Kidney epithelial cell (primary cell): ENCODE results near the gene TRAF3IP3. TPM values are rescaled to one million over a fixed set of nuclear protein-coding genes. Genes with fewer than 3 reads are reported as not detected.

Experiments used
- DNase-seq: peaks from one replicate; pipeline ENCODE4 v3.0.0-alpha.2; 2010; ENCODE audit warnings: low read depth
- H3K27me3 ChIP-seq: 2 replicates; pipeline ENCODE4 v1.6.0; 2011; ENCODE audit warnings: low read length; ENCODE audit not compliant: control insufficient read depth, insufficient read depth
- H3K36me3 ChIP-seq: 2 replicates; pipeline ENCODE4 v1.5.1; 2011; ENCODE audit warnings: low read length; ENCODE audit not compliant: control insufficient read depth, insufficient read depth
- H3K4me3 ChIP-seq: 2 replicates; pipeline ENCODE4 v1.5.1; 2011; ENCODE audit warnings: low read depth, mild to moderate bottlenecking, control low read depth, low read length
- CTCF ChIP-seq: IDR thresholded peaks from 2 replicates; pipeline ENCODE4 v1.5.1; 2011; ENCODE audit warnings: mild to moderate bottlenecking, moderate library complexity, low read length, control low read depth, inconsistent platforms; ENCODE audit not compliant: insufficient read depth, poor library complexity, severe bottlenecking
- total RNA-seq: library from RNA; depleted of rRNA; stranded (reverse); fragments of >200 nt; gene quantifications from 2 replicates; pipeline ENCODE4 v1.2.3, GENCODE V29; 2015

Gene TRAF3IP3
- total RNA-seq, 1 donor from 2014 or later, result not detected

GRCh38 chr1:209802780-209803152, 46.9 kb downstream of the TRAF3IP3 start:
- no peak for TF ChIP-seq CTCF
- Histone ChIP-seq H3K4me3 (no peak overlapping the region), H3K27me3 (no peaks in the 10 kb centered on the region), H3K36me3 (no peaks in the 10 kb centered on the region)
- DNase-seq, result no peak

- H3K27me3 ChIP-seq, result no peaks in the 10 kb centered on the region
- no peak for TF ChIP-seq CTCF
- no peaks in the 10 kb centered on the region for H3K36me3 ChIP-seq
- H3K4me3 ChIP-seq, result no peak overlapping the region
- no peak for DNase-seq
These were observed 47.7 kb downstream of the TRAF3IP3 start for GRCh38 chr1:209803568-209803967.

DNA sequence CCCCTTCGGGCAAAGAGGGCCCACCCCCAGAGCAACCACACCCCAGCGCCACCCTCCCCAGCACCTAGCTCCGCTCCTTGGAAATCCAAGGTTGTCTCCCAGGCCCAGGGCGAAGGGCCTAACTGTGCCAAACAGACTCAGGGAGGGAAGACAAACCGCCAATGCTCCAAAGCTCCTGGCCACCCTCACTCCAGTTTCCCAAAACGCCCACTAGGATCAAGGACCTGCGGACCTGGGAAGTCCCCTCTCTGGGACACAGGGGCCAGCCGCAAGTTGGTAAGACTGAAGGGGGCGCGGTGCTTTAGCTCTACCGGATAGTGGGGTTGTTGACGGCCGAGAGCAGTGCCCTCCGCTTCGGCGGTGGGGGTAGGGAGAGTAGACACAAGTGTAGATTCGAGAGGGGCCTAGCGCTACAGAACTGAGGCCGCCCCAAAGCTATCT, 49.5 kb downstream of the TRAF3IP3 start:
- Histone ChIP-seq H3K4me3 (peak overlapping the region; percentile 56), H3K36me3 (no peaks in the 10 kb centered on the region), H3K27me3 (no peaks in the 10 kb centered on the region)
- DNase-seq, result no peak
- TF ChIP-seq CTCF, result peak; percentile 12

DNA sequence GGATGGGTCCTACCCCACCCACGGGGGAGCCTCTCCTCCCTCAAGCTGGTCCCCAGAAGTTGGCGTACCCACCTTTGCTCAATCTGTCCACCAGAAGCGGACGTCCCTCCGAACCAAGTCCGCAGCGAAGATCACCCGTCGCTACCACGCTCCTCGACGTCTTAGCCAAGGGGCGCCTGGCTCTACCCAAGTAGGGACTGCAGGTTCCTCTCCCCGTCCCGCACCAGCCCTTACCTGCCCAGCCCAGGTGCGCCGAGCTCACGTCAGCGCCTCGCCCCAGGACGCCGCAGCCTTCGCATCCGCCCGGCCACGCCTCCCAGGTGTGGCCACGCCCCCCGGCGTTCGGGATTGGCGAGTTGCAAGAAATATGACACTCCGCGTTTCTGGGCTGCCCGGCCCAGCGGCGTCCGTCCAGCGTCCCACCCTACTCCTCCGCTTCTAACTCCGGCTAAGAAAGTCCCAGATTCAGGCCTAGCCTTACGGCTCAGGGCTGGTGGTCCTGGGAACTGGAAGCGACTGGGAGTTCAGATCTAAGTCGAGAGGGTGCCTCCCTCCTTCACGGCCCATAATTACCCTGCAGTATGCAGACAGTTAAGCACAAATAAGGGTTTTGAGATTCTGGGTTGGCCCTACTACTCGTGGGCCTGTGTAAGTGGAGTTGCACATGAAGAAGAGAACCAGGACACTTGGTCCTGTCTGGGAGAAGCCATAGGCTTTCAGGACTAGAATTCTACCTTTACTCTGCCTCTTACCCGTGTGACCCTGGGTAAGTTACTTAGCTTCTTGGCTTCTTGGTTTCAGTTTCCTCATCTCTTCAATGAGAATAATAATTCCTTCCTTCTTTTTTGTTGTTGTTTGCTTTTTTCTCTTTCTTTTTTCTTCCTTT, 50.3 kb downstream of the TRAF3IP3 start, which contains the start of gene IRF6:
IRF6 (minus strand) TSS at position 268 of the 886 bp plus-strand sequence. CDS start 4,729 bp downstream, outside the sequence.
- DNase-seq, result peak; percentile 63
- Histone ChIP-seq H3K36me3 (no peaks in the 10 kb centered on the region), H3K4me3 (peak within 1 kb of the TSS; percentile 56), H3K27me3 (no peaks in the 10 kb centered on the region)
- no peak for TF ChIP-seq CTCF

GRCh38 chr1:209807509-209807908, 51.7 kb downstream of the TRAF3IP3 start:
- no peak for TF ChIP-seq CTCF
- Histone ChIP-seq H3K27me3 (no peaks in the 10 kb centered on the region), H3K36me3 (no peaks in the 10 kb centered on the region), H3K4me3 (no peak overlapping the region)
- no peak for DNase-seq

DNA sequence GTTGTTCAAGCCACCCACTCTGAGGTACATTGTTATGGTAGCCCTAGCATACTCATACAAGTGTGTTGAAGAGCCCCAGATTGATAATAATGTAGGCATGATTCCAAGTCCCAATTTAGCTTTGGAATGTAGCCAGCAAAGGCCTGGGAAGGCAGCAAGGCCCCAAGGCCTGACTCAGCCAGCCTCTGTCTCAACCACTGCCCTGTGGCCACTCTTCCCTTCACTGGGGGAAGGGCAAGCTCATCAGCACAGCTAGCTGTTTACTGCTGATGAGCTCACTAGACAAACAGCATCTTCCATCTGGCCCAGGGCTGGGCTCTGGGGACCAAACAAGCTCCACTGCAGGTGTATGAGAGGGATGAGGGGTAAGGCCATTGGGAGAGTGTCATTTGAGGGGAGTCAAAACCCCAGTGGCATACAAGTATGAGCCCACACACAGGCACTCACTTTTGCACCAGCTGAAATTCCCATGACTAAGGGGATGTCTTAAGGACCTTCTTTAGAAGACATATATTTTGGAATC, 52.3 kb downstream of the TRAF3IP3 start:
- peak; percentile 90 for DNase-seq
- no peaks in the 10 kb centered on the region for H3K36me3 ChIP-seq
- H3K27me3 ChIP-seq, result no peaks in the 10 kb centered on the region
- H3K4me3 ChIP-seq, result no peak overlapping the region
- TF ChIP-seq CTCF, result no peak
